HepG2 (cell line): ENCODE measurements around the gene RAB5B. TPM values are rescaled to one million over a fixed set of nuclear protein-coding genes. Genes with fewer than 3 reads are reported as not detected.
A peak's percentile ranks its signal among the peaks of the same experiment; 100 is the strongest.

Source experiments
- ADNP ChIP-seq: sonication (generic); formaldehyde crosslinking; IDR thresholded peaks from 2 replicates; pipeline ENCODE4 v1.4.0; 2020; ENCODE audit warnings: missing genetic modification reagents
- AKAP8 ChIP-seq: sonication (generic); formaldehyde crosslinking; IDR thresholded peaks from 2 replicates; pipeline ENCODE4 v1.5.1; 2020; ENCODE audit warnings: mild to moderate bottlenecking, missing genetic modification reagents
- ARHGAP35 ChIP-seq: sonication (generic); formaldehyde crosslinking; IDR thresholded peaks from 2 replicates; pipeline ENCODE4 v1.9.0; 2022; ENCODE audit warnings: mild to moderate bottlenecking, inconsistent platforms, moderate library complexity, missing genetic modification reagents, borderline replicate concordance
- ASH2L ChIP-seq: fragments of 300-600, 200-600 bp; sonication (generic); IDR thresholded peaks from 2 replicates; pipeline ENCODE4 v1.7.0; 2017; ENCODE audit warnings: low read depth, mild to moderate bottlenecking, moderate library complexity, mixed read lengths, low read length; ENCODE audit not compliant: insufficient read length
- IRX3 ChIP-seq: sonication (generic); formaldehyde crosslinking; IDR thresholded peaks from 2 replicates; pipeline ENCODE4 v1.8.1; 2023; ENCODE audit warnings: mild to moderate bottlenecking, low read depth, missing genetic modification reagents, borderline replicate concordance
- KDM3A ChIP-seq: IDR thresholded peaks from 2 replicates; pipeline ENCODE4 v1.6.1; 2018; ENCODE audit warnings: low read depth, missing compliant biosample characterization
- KLF16 ChIP-seq, 2 experiments: sonication (generic) in 1 of 2; formaldehyde crosslinking in 1 of 2; IDR thresholded peaks; 2 replicates each; pipeline versions ENCODE4 v1.6.1 to v1.8.0; 2016 to 2023; ENCODE audit warnings: missing genetic modification reagents in 2 of 2, missing compliant biosample characterization in 1 of 2
- KMT2B ChIP-seq: IDR thresholded peaks from 2 replicates; pipeline ENCODE4 v1.6.1; 2016; ENCODE audit warnings: missing genetic modification reagents, missing compliant biosample characterization
- MIER3 ChIP-seq: IDR thresholded peaks from 2 replicates; pipeline ENCODE4 v1.6.1; 2016; ENCODE audit warnings: missing compliant biosample characterization, borderline replicate concordance
- NFRKB ChIP-seq: fragments of 450-650 bp; IDR thresholded peaks from 2 replicates; pipeline ENCODE4 v1.6.1; 2017
- NRL ChIP-seq: sonication (generic); formaldehyde crosslinking; IDR thresholded peaks from 2 replicates; pipeline ENCODE4 v1.5.0; 2020; ENCODE audit warnings: missing genetic modification reagents, mild to moderate bottlenecking, moderate library complexity, borderline replicate concordance
- POGZ ChIP-seq: sonication (generic); formaldehyde crosslinking; IDR thresholded peaks from 2 replicates; pipeline ENCODE4 v1.4.0; 2020; ENCODE audit warnings: mild to moderate bottlenecking, missing genetic modification reagents
- RCOR2 ChIP-seq: IDR thresholded peaks from 2 replicates; pipeline ENCODE4 v1.6.1; 2016; ENCODE audit warnings: missing biosample characterization, missing genetic modification reagents
- SATB2 ChIP-seq: sonication (generic); formaldehyde crosslinking; IDR thresholded peaks from 2 replicates; pipeline ENCODE4 v1.5.0; 2020; ENCODE audit warnings: missing genetic modification reagents
- SOX6 ChIP-seq, 2 experiments: fragments of 450-650 bp in 1 of 2; sonication (generic) in 1 of 2; formaldehyde crosslinking in 1 of 2; IDR thresholded peaks; 2 replicates each; pipeline versions ENCODE4 v1.4.0 to v1.6.1; 2017 to 2020; ENCODE audit warnings: antibody characterized with exemption in 1 of 2, mild to moderate bottlenecking in 1 of 2, missing genetic modification reagents in 1 of 2
- TARDBP ChIP-seq: sonication (generic); formaldehyde crosslinking; IDR thresholded peaks from 2 replicates; pipeline ENCODE4 v1.8.0; 2022; ENCODE audit warnings: mild to moderate bottlenecking, missing genetic modification reagents
- ZFAT ChIP-seq: sonication (generic); formaldehyde crosslinking; conservative IDR thresholded peaks from 2 replicates; pipeline ENCODE4 v1.8.1; 2023; ENCODE audit warnings: missing genetic modification reagents, inconsistent platforms
- ZFP41 ChIP-seq: sonication (generic); formaldehyde crosslinking; IDR thresholded peaks from 2 replicates; pipeline ENCODE4 v1.4.0; 2020; ENCODE audit warnings: mild to moderate bottlenecking, missing genetic modification reagents, borderline replicate concordance
- ZNF12 ChIP-seq: sonication (generic); formaldehyde crosslinking; IDR thresholded peaks from 2 replicates; pipeline ENCODE4 v1.5.0; 2020; ENCODE audit warnings: missing genetic modification reagents
- ZNF563 ChIP-seq: sonication (generic); formaldehyde crosslinking; IDR thresholded peaks from 2 replicates; pipeline ENCODE4 v1.8.0; 2022; ENCODE audit warnings: mild to moderate bottlenecking, moderate library complexity, missing genetic modification reagents
- ZNF564 ChIP-seq: sonication (generic); formaldehyde crosslinking; IDR thresholded peaks from 2 replicates; pipeline ENCODE4 v1.8.1; 2023; ENCODE audit warnings: mild to moderate bottlenecking, missing genetic modification reagents
- ZNF724P ChIP-seq: sonication (generic); formaldehyde crosslinking; IDR thresholded peaks from 2 replicates; pipeline ENCODE4 v1.8.0; 2022; ENCODE audit warnings: missing genetic modification reagents, borderline replicate concordance
- ZSCAN20 ChIP-seq: sonication (generic); formaldehyde crosslinking; IDR thresholded peaks from 2 replicates; pipeline ENCODE4 v1.4.0; 2020; ENCODE audit warnings: missing genetic modification reagents, mild to moderate bottlenecking, borderline replicate concordance
- ZSCAN21 ChIP-seq: sonication (generic); formaldehyde crosslinking; IDR thresholded peaks from 2 replicates; pipeline ENCODE4 v1.8.0; 2022; ENCODE audit warnings: mild to moderate bottlenecking, missing genetic modification reagents, moderate library complexity, borderline replicate concordance
- polyA plus RNA-seq, 8 experiments: library from polyadenylated mRNA; depleted of rRNA in 3 of 8; stranded (reverse) in 7 of 8; unstranded in 1 of 8; fragments of >200 nt; fragmentation: Illumina TruSeq in 4 of 8; extraction: Trizol in 4 of 8; gene quantifications; 2 replicates each; pipeline versions ENCODE4 v1.2.1 to v1.2.3, GENCODE V29; 2011 to 2016; ENCODE audit warnings: low read depth in 4 of 8, missing spikeins in 1 of 8, mixed read lengths in 1 of 8; ENCODE audit not compliant: insufficient read depth in 1 of 8
- total RNA-seq, 5 experiments: library from RNA; depleted of rRNA; stranded (reverse); fragments of >200 nt; fragmentation: Illumina TruSeq; extraction: Trizol; gene quantifications; 2 replicates each; pipeline ENCODE4 v1.2.3, GENCODE V29; 2016; ENCODE audit warnings: low read depth in 1 of 5
- TF ChIP-seq, protein P1 (sequence below): sonication (generic); formaldehyde crosslinking; IDR thresholded peaks from 2 replicates; pipeline ENCODE4 v1.4.0; 2020; ENCODE audit warnings: missing genetic modification reagents, borderline replicate concordance
- TF ChIP-seq, protein P2 (sequence below): sonication (generic); formaldehyde crosslinking; IDR thresholded peaks from 2 replicates; pipeline ENCODE4 v1.5.0; 2020; ENCODE audit warnings: missing genetic modification reagents
- TF ChIP-seq, protein P3 (sequence below): sonication (generic); formaldehyde crosslinking; IDR thresholded peaks from 2 replicates; pipeline ENCODE4 v1.4.0; 2020; ENCODE audit warnings: missing genetic modification reagents

RAB5B gene
- total and polyA plus RNA-seq, 2 of the 13 experiments (the other 11 are each of a cell fraction or from before 2014, with no cell fraction given) = 26.0 to 68.3 TPM

DNA sequence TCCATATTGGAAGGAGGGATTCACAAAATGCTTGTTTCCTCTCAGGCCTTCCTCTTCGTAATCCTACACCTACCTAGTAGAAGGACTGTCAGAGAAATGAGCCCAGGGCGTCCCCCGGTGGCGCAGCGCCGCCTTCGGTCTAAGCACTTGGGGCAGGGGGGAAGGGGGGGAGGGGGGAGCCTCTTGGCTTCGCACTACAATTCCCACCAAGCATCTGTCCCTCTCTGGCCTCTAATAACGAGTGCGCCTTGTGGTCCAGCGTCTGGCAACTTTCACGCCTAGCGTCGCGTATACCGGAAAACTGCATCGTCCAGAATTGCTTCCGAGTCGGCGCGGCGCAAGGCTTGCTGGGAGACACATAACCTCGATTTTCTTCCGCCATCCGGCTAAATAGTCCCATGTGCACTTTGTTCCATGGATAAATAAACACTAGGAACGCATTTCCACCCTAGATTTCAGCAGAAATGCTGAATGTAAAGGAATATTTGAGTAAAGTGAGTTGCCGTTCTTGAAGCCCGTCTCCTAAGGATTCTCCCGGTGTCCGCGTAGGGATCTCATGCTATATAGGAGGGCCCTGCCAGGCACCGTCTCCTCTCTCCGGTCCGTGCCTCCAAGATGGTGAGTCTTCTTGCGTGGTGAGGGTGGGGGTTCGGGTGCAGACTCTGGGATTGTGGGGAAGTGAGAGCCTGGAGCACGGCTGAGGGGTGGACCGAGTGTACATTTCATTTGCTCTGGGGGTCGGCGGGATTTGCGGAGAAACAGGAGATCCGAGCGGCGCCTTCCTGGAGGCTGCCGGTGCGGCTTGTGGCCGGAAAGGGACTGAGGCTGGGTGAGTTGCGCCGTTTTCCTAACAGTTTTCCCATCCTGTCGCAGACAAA lies 67.9 kb downstream of the RAB5B start, which contains the start of gene RPS26 (continued):
- TF ChIP-seq ZSCAN21 (CRISPR knock-in tag) = no peak; the same call in none of the 2 replicates
- TF ChIP-seq ADNP (CRISPR knock-in tag) = no peak
- peak; percentile 88 for TF ChIP-seq NRL
- TF ChIP-seq ZNF724P (CRISPR knock-in tag) = 0 out of 2 replicates have a peak, but pooled peaks have one; percentile 13
- TF ChIP-seq, protein P1, sequence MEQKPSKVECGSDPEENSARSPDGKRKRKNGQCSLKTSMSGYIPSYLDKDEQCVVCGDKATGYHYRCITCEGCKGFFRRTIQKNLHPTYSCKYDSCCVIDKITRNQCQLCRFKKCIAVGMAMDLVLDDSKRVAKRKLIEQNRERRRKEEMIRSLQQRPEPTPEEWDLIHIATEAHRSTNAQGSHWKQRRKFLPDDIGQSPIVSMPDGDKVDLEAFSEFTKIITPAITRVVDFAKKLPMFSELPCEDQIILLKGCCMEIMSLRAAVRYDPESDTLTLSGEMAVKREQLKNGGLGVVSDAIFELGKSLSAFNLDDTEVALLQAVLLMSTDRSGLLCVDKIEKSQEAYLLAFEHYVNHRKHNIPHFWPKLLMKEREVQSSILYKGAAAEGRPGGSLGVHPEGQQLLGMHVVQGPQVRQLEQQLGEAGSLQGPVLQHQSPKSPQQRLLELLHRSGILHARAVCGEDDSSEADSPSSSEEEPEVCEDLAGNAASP = peak; percentile 57
- TF ChIP-seq SATB2 = peak; percentile 87; the same call in 1 of the 2 replicates
- peak; percentile 78; the same call in 1 of the 2 replicates for TF ChIP-seq ZSCAN20
- TF ChIP-seq TARDBP = peak; percentile 87
- peak; percentile 88 for TF ChIP-seq POGZ (CRISPR knock-in tag)
- peak; percentile 74 for TF ChIP-seq KDM3A
- TF ChIP-seq ZNF564 (CRISPR knock-in tag) = no peak
- 0 out of 2 replicates have a peak, but pooled peaks have one; percentile 11 for TF ChIP-seq ZNF12 (CRISPR knock-in tag)
- TF ChIP-seq ZFP41 (CRISPR knock-in tag) = no peak; the same call in 1 of the 2 replicates
- TF ChIP-seq, protein P2, sequence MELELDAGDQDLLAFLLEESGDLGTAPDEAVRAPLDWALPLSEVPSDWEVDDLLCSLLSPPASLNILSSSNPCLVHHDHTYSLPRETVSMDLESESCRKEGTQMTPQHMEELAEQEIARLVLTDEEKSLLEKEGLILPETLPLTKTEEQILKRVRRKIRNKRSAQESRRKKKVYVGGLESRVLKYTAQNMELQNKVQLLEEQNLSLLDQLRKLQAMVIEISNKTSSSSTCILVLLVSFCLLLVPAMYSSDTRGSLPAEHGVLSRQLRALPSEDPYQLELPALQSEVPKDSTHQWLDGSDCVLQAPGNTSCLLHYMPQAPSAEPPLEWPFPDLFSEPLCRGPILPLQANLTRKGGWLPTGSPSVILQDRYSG (CRISPR knock-in tag) = no peak
- peak; percentile 99 for TF ChIP-seq ASH2L
- no peak for TF ChIP-seq NFRKB
- no peak for TF ChIP-seq IRX3 (CRISPR knock-in tag)
- TF ChIP-seq, protein P3, sequence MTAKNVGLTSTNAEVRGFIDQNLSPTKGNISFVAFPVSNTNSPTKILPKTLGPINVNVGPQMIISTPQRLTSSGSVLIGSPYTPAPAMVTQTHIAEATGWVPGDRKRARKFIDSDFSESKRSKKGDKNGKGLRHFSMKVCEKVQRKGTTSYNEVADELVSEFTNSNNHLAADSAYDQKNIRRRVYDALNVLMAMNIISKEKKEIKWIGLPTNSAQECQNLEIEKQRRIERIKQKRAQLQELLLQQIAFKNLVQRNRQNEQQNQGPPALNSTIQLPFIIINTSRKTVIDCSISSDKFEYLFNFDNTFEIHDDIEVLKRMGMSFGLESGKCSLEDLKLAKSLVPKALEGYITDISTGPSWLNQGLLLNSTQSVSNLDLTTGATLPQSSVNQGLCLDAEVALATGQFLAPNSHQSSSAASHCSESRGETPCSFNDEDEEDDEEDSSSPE (CRISPR knock-in tag) = peak; percentile 70; the same call in 1 of the 2 replicates
- TF ChIP-seq KLF16 (CRISPR knock-in tag; IDR thresholded peaks at IDR 0.05) = peak in 1 of 2 experiments; percentile 90; a peak in 2 of 4 replicates
- TF ChIP-seq KMT2B (CRISPR knock-in tag) = peak; percentile 96
- no peak for TF ChIP-seq SOX6 (IDR thresholded peaks at IDR 0.05)
- TF ChIP-seq SOX6 (CRISPR knock-in tag; IDR thresholded peaks at IDR 0.05) = peak; percentile 66
- no peak; the same call in 1 of the 2 replicates for TF ChIP-seq RCOR2 (CRISPR knock-in tag)
- TF ChIP-seq AKAP8 (CRISPR knock-in tag) = peak; percentile 53; the same call in 1 of the 2 replicates
- peak; percentile 78; the same call in 1 of the 2 replicates for TF ChIP-seq ARHGAP35 (CRISPR knock-in tag)
- TF ChIP-seq MIER3 (CRISPR knock-in tag) = peak; percentile 68; the same call in 1 of the 2 replicates
- peak; percentile 63; the same call in 1 of the 2 replicates for TF ChIP-seq ZFAT (CRISPR knock-in tag)
- no peak for TF ChIP-seq ZNF563 (CRISPR knock-in tag)
